ENCODE data around the gene LY86.

LY86 gene

DNA sequence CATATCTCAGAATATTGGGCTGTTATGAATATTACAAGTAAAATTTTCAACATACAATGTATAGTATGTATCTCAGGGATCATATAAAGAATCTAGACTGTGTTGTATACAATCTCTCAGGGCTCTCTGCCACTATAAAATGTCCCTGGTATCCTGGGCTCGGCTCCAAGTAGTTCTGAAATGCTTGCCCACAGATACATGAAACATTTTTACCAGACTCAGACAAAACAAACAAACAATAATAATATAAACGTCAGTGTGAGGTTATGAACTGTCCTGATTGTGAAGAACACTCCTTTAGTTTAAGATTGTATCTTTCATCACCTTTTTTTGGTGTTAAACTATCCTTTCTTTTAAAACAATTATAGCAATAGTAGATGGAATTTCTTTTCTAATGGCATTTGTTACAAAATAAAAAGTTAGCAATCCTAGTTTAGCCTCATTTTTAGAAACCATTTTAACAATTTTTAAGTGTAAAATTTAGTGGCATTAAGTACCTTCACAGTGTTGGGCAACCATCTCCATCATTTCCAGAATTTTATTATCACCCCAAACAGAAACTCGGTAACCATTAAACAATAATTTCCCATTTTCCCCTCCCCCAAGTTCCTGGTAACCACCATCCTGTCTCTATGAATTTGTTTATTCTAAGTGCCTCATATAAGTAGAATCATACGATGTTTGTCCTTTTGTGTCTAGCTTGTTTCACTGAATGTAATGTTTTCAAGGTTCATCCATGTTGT, 17.4 kb upstream of the LY86 start:
- no peak for DNase-seq (ENCODE audit: low spot score)

DNA sequence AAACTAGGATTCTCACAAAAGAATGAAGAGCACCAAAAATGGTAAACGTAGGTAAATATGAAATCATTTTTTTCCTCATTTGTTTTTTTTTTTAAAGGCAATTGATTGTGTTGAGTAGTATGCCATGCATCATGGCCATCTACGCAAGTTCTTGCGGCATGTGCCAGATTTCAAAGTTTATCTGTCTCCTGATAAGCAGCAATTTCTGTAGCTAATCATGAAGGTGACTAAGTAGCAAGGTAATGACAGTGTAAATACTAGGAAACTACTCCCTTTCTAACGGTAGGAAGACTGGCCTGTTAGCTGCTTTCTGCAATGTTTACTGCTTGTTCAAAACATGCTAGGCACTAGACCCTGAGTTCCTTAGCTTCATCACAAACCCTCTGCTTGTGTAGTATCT, 13.4 kb upstream of the LY86 start:
- no peak for DNase-seq (ENCODE audit: low spot score)

DNA sequence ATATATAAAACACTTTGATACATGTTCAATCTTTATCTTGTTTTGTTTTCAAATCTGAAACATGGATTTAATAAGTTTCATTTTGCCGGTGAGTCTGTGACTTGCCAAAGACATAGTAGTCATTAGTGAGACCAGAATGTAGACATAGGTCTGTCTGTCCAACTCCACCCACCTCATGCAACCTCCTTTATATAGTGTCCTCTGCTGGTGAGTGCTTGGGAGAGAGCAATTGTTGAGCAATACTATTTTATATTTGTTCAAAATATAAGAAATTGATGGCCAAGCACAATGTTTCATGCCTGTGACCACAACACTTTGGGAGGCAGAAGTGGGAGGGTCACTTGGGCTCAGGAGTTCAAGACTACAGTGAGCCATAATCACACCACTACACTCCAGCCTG, 10.8 kb upstream of the LY86 start:
- no peak for DNase-seq (ENCODE audit: low spot score)

DNA sequence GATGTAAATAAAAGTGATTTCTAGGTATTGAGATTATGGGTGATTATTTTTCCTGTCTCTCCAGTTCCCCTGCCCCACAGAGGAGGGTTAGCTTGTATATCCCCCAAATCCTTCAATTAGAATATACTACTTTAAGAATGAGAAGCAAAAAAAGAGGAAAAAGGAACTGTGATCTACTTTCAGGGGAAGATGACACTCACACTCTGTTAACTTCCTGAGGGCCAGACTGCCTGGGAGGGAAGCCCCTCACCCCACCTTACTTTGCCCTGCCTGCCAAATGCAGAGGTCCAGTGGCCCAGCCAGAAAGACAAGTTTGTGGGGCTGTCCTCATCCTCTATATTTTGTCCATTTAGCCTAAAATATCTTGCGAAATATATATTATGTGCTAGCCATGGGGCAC, 9.2 kb upstream of the LY86 start:
- DNase-seq (ENCODE audit: low spot score) = no peak

DNA sequence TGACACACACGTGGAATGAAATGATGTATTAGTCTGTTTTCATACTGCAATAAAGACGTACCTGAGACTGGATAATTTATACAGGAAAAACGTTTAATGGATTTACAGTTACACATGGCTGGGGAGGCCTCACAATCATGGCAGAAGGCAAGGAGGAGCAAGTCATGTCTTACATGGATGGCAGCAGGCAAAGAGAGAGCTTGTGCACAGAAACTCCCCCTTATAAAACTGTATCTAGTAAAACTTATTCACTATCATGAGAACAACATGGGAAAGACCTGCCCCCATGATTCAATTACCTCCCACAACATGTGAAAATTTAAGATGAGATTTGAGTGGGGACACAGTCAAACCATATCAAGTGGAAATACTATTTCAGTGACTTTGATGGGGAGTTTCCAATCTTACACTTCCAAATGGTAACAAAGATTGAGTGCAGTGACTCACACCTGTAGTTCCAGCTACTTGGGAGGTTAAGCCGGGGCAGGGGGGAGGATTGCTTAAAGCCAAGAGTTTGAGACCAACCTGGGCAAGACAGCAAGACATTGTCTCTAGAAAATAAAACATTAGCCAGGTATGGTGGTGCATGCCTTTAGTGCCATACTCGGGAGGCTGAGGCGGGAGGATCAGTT, 8.2 kb upstream of the LY86 start:
- DNase-seq (ENCODE audit: low spot score) = no peak

DNA sequence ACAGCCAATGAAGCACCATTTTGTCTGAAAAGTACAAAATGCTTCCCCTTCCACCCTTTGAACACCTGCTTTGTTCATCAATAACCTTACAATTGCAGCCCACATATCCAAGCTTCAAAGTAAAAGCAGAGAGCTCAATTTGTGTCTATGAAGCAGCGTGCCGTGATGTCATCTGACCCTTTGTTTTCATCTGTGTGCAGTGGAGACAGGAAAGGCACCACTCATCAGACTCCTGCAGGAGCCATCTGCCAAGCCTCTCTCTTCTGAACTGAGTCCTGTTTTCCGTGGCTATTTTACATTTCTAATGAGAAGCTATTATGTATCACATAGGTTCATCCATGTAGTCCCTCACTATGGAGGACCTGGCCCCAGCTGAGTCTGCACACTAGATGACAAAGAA, 7.5 kb upstream of the LY86 start:
- DNase-seq (ENCODE audit: low spot score) = no peak

DNA sequence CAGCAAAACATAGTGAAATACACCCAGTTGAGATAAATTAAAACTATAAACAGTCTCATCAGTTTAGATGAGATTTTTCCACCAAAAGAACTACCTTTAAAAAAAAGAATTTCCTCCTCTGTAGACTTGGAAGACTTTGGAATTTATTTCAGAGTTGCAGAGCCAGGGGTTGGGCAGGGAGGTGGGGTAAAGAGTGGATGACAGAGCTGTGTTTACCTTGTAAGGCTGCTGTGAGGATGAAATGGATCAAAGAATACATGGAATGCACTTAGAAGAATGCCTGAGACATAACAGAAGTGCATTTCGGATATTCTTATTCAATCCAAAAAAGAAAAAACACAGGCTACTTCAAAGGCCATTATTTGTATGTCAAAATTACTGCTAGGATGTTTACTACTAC, 6.4 kb upstream of the LY86 start:
- DNase-seq (ENCODE audit: low spot score) = no peak

DNA sequence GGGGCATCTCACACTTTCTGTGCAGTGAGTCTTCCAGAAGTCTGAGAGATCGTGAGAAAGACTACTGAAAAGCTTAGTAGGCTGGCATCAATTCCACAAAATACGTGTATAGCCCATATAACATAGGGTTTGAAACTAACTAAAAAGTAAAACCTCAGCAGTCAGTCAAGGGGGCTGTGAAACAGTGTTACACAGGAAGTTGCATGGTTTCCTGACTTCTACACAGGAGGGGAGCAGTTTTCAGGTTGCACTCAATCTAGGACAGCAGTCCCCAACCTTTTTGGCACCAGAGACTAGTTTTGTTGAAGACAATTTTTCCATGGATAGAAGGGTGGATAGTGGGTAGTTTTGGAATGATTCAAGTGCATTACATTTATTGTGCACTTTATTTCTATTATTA, 4.7 kb upstream of the LY86 start:
- DNase-seq (ENCODE audit: low spot score) = no peak

DNA sequence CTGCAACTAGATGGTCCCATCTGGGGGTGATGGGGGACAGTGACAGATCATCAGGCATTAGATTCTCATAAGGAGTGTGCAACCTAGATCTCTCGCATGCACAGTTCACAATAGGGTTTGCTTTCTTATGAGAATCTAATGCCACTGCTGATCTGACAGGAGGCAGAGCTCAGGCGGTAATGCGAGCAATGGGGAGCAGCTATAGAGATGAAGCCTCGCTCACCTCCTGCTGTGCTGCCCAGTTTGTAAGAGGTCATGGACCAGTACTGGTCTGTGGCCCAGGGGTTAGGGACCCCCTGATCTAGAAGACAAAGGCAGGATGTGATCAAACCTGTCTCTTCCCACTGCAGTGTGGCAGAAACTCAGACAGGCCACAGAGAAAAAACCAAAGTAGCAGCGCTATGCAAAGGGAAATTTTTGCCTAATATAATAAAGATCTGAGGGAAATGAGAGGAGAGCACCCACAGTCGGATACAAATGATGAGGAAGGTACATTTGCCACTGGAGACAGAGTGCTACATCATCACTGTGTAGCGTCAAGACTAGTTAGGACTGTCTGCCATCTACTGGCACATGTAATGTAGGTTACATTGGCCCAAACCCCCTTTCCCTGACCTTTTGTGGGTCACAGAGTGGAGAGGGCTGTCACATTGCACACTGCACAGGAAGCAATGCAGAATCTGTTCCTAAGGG, 4.1 kb upstream of the LY86 start:
- no peak for DNase-seq (ENCODE audit: low spot score)

DNA sequence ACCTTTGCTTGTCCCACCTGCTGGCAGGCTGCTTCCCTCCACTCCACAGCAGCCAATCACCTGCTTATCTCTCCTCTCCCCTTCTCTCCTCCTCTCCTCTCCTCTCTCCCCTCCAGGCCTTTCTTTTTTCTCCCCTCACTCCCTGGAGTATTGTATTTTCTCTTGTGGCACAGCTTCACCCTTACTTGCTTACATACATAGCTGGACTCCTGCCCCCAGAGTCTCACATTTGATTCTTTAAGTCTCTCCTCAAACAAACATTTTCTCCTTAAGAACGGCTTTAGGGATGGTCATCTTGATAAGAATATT, 3.6 kb upstream of the LY86 start:
- DNase-seq (ENCODE audit: low spot score) = no peak

DNA sequence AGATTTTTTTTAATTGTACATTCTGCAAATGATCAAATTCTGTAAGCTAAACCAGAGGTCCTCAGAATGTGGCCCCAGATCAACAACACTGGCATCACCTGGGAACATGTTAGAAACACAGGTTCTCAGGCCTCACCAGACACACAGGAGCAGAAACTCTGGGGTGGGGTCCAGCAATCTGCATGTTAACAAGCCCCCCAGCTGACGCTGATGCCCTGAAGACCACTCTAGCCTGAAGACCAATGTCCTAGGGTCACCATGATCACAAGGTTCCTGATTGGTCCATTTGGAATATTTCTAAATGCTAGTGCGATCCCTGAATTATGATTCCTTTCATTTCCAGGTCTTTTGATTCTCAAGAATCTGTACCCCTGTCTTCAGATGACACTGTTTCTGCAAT, 2.4 kb upstream of the LY86 start:
- DNase-seq (ENCODE audit: low spot score) = no peak

DNA sequence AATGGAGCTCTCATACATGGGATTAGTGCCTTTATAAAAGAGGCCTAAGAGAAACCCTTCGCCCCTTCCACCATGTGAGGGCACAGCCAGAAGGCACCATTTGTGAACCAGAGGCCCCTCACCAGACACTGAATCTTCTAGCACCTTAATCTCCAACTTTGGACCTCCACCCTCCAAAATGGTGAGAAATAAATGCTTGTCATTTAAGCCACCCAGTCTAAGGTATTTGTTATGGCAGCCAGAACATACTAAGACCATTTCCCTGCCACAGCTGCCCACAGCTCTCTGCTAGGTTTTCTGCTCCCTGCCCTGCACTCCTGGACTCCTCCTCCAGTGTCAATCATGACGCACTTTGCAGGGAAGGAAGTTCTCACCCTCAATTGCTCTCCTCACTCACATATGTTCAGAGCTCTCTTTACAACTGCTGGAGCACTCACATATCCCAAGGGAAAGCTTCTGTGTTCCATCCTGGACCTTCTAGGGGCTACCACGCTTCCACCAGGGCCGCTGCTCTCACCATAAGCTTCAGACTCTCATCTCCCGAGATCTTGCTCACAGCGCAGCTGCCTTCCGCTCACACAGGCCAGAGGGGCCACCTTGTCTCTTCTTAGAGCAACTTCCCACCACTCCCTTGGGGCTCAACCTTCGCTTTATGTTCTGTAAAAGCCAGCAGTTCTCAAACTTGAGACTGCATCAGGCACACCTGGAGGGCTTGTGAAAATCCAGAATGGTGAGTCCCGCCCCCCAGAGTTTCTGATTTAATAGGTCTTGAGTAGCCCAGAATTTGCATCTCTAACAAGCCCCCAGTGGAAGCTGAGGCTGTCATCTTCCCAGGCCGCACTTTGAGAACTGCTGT, 1.6 kb upstream of the LY86 start:
- DNase-seq (ENCODE audit: low spot score) = no peak

DNA sequence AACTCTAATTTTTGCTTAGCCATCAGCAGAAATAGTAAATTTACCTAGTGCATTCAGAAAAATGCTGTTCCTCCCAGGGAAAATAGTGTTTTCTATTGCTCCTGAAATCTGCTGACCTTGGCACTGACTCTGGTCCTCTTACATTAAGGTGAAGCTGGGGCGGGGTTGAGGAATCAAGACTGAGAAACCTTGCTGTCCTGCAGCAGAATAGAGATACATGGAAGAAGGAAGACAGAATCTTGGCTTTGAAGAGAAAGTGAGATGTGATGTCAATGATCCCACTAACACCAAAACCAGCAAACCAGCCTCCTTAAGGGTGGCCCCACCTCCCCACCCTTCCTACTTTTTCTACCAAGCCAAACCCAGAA, 840 bp upstream of the LY86 start:
- DNase-seq (ENCODE audit: low spot score) = no peak

DNA sequence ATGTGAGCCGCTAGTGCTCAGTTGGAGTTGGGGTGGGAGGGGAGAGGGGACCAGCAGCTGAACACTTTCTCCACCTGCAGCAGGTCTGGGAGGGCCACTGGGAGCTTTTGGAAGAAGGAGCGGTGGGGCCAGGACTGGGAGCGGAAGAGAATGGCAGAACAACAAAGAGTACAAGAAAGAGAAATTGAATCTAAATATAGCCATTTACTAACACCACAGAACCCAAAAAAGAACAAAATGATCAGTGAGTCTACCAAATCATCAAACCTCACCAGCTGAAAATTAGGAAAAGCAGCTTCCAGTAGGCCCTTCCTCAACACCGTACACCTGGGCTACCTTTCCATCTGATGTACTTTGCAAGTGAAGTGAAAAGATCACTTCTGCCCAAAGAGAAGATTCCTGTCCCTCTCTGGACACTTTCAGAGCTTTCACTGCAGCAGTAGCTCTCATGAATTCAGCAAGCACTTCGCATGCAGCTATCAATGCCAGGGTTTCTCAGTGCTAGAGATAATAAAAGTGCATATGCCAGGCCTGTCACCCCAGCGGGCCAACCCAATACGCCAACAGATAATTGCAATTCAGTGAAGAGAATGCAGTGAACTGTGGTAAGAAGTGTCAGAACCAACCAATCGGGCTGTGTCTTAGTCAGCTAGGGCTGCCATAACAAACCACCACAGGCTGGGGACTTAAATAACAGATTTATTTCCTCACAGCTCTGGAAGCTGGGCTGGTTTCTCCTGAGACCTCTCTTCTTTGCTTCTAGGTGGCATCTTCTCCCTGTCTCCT, 597 bp downstream of the LY86 start:
- no peak for DNase-seq (ENCODE audit: low spot score)

DNA sequence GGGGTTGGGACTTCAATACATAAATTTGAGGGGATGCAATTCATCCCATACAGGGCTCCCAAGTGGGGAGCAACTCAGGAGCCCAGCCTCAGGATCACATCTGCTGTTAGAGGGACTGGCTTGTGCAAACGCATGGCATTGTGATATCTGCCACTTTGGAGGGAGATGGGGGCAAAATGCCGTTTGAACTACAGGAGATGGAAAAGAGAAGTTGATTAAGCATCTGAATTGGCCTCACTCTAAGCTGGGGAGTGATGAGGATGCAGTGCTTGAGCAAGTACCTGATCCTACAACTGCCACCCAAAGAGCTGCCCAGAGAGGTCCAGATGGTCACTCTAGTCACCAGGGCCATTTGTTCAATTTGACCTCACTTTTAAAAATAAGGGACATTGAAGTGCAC, 2.0 kb downstream of the LY86 start:
- no peak for DNase-seq (ENCODE audit: low spot score)

DNA sequence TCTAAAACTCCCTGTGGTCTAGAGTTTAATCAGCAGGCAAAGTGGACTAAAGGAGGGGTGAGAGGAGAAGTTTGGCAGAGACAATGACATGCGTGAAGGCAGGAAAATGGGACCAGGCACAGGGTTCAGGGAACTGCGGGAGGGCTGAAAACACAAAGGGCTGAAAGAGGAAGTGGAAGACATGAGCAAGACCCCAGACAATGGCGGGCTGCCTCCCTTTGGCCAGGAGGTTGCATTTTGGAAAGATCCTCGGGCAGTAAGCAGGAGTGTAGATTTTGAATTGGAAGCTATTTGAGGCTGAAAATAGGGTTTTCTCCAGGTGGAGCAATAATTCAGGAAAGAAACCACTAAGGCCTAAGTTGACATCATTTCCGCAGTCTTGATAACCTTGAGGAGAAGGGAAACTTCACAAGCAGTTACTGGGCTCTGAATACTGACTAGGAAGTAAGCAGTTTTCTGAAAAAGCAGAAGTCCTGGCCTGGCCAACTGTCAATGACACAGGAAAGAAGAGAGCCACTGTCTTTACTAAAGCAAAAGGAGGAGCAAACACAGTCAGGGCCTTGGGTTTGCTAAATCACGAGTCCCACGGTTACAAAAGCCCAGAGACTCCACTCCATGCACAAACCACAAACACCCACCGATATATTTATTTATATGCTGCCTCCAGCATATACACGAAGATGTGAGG, 3.4 kb downstream of the LY86 start:
- DNase-seq (ENCODE audit: low spot score) = no peak

DNA sequence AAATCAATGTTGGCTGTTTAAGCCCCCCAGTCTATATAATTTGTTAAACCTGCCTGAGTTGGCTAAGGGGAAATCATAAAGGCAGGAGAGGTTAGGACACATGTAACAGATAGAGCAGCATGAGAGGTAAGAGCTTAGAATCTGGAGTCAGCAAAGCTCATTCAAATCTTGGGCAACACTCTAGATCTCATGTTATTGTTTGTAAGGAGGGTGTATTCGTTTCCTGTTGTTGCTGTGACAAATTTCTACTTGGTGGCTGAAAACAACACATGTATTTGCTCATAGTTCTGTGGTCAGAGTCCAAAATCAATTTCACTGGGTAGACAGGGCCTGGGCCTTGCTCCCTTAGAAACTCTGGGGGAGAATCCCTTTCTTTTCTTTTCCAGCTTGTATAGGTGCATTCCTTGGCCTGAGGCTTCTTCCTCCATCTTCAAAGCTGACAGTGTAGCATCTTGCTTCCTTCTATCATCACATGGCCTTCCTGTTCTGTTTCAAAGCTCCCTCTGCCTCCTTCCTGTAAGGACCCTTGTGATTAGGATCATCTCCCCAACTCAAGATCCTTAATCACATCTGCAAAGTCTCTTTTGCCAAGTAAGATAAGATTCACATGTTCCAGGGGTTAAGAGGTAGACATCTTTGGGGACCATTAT, 4.4 kb downstream of the LY86 start:
- DNase-seq (ENCODE audit: low spot score) = no peak

DNA sequence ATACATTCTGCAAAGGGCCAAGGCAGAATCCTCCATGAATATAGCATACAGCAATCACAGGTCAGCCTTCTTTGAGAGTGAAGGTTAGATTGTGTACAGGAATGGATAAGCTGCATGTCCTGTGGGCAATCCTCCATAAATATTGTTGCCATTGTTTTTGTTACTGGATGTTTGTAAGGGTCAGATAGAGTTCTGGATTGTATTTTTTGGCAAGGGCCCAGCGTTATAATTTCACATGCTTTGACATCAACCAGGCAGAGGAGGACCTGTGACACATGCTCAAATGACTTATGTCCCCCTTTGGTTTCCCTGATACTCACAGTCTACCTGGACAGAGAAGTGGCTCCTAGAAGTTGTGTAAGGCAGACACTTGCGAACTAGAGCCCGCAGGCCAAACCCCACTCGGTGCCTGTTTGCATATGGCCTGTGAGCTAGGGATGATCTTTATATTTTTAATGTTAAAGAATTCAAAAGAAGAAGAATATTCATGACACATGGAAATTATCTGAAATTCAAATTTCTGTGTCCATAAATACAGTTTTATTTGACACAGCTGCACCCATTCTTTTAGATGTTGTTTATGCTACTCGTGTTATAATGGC, 5.4 kb downstream of the LY86 start:
- DNase-seq (ENCODE audit: low spot score) = no peak

DNA sequence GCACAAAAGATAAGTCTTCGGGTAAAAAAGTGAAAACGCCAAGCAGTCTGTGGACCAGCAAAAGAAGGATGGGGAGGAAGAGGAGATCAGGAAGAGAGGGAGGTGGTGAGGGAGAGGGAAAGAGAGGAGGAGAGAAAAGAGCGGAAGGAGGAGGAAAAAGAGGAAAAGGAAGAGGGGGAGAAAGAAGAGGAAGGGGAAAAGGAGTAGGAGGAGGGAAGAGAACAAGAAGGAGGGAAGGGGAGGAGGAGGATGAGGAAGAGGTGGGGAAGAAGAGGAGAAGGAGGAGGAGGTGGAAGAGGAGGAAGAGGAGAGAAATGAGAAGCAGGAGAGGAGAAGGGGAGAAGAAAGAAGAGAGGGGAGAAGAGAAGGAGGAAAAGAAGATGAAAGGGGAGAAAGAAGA, 6.5 kb downstream of the LY86 start:
- DNase-seq (ENCODE audit: low spot score) = no peak

DNA sequence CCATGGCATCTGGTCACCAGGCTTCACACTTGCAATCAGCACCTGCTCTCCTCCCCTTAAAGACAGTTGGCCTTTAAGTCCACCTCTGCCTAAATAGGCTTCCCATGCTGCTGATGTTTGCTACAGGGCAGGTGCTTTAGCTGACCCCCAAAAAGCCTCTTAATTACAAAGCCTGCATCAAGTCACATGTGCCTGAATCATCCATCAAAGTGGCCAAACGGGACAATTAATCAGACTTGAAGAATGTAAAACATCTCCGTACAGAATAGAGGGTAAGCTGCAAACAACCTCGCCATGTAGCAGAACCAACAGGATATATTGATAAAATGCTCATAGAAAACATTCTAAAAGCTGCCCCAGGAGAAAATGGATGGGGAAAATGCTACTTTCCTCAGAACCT, 7.4 kb downstream of the LY86 start:
- no peak for DNase-seq (ENCODE audit: low spot score)

Measured in D341Med (cell line).